DMS153 treated with DMSO at 0.1 percent for 48 hours (cell line): ENCODE measurements around the gene OAS3.
"Not testable (repeated sequence)": the region's sequence is repeated elsewhere in the genome, so short reads cannot be mapped to it uniquely, and the experiment has no call there.

Experiments used
- DNase-seq: peaks from one replicate; lab custom pipeline; 2025; ENCODE audit not compliant: unreplicated experiment; lab: John Stamatoyannopoulos, UW

Gene OAS3

GRCh38 chr12:112950701-112951100 is 12.4 kb downstream of the OAS3 start:
- no peak for DNase-seq

GRCh38 chr12:112957125-112957524 is 18.9 kb downstream of the OAS3 start:
- DNase-seq: not testable (repeated sequence)

- DNase-seq: no peak
These were observed 22.8 kb downstream of the OAS3 start for GRCh38 chr12:112961074-112961473.

GRCh38 chr12:112961536-112961935 is 23.3 kb downstream of the OAS3 start:
- no peak for DNase-seq

- DNase-seq: no peak
These were observed 24.3 kb downstream of the OAS3 start for GRCh38 chr12:112962561-112962960.

GRCh38 chr12:112963227-112963861 is 25.1 kb downstream of the OAS3 start:
- DNase-seq: no peak

DNA sequence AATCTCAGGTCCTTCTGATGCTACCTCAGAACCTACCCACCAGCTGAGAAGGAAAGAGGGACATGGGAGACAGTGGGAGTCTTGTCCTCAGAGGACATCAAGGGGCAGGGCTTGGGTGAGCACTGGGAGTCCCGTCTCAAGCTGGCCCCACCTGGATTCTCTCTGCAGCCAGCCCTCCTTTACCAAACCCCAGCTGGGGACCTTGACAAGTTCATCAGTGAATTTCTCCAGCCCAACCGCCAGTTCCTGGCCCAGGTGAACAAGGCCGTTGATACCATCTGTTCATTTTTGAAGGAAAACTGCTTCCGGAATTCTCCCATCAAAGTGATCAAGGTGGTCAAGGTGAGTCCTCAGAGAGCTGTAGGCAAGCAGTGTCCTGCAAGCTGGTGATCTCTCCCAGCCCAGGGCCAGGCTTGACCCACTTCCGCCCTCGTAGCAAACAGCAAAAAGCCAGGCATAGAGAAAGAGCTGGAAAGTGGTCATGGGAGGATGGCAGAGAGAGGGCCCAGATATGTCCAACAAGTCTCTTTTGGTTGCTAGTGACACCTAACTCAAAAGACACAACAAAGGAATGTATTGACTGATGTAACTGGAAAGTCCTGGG is 25.9 kb downstream of the OAS3 start:
- no peak for DNase-seq

- no peak for DNase-seq
These were observed 26.6 kb downstream of the OAS3 start for GRCh38 chr12:112964915-112965314.

DNA sequence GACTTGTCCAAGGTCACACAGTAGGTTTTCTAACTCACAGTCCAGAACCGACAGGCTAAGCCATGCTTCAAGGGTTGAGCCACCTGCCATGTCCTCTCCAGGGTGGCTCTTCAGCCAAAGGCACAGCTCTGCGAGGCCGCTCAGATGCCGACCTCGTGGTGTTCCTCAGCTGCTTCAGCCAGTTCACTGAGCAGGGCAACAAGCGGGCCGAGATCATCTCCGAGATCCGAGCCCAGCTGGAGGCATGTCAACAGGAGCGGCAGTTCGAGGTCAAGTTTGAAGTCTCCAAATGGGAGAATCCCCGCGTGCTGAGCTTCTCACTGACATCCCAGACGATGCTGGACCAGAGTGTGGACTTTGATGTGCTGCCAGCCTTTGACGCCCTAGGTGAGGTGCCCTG is 27.4 kb downstream of the OAS3 start:
- DNase-seq: no peak

GRCh38 chr12:112967306-112967705 is 29.0 kb downstream of the OAS3 start:
- no peak for DNase-seq

DNA sequence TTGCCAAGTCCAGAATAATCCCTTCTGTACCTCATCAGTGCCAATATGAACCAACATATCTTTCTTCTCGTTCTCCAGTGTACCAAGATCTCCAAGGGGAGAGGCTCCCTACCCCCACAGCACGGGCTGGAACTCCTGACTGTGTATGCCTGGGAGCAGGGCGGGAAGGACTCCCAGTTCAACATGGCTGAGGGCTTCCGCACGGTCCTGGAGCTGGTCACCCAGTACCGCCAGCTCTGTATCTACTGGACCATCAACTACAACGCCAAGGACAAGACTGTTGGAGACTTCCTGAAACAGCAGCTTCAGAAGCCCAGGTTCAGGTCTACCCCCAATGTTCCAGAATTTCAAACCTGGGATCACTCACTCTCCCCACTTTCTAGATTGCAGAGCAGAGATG is 29.6 kb downstream of the OAS3 start:
- DNase-seq: no peak

DNA sequence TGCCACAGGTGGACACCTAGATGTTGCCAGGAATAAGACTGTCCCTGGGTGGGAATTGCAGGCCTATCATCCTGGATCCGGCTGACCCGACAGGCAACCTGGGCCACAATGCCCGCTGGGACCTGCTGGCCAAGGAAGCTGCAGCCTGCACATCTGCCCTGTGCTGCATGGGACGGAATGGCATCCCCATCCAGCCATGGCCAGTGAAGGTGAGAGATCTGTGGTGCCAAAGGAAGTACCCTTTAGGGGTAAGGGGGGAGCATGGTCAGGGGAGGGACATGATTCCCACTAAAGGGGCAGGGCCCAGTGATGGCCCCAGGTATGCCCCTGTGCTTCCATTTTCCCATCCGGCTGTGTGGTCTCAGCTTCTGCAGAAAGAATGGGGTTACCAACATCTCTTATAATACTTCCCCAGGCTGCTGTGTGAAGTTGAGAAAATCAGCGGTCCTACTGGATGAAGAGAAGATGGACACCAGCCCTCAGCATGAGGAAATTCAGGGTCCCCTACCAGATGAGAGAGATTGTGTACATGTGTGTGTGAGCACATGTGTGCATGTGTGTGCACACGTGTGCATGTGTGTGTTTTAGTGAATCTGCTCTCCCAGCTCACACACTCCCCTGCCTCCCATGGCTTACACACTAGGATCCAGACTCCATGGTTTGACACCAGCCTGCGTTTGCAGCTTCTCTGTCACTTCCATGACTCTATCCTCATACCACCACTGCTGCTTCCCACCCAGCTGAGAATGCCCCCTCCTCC is 31.5 kb downstream of the OAS3 start:
- DNase-seq: no peak

DNA sequence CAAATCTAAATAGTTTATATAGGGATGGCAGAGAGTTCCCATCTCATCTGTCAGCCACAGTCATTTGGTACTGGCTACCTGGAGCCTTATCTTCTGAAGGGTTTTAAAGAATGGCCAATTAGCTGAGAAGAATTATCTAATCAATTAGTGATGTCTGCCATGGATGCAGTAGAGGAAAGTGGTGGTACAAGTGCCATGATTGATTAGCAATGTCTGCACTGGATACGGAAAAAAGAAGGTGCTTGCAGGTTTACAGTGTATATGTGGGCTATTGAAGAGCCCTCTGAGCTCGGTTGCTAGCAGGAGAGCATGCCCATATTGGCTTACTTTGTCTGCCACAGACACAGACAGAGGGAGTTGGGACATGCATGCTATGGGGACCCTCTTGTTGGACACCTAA is 32.1 kb downstream of the OAS3 start:
- DNase-seq: no peak

DNA sequence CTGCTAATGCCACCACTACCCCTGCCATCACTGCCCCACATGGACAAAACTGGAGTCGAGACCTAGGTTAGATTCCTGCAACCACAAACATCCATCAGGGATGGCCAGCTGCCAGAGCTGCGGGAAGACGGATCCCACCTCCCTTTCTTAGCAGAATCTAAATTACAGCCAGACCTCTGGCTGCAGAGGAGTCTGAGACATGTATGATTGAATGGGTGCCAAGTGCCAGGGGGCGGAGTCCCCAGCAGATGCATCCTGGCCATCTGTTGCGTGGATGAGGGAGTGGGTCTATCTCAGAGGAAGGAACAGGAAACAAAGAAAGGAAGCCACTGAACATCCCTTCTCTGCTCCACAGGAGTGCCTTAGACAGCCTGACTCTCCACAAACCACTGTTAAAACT is 33.0 kb downstream of the OAS3 start:
- no peak for DNase-seq

- DNase-seq: no peak
These were observed 34.9 kb downstream of the OAS3 start for GRCh38 chr12:112973011-112973735.

DNA sequence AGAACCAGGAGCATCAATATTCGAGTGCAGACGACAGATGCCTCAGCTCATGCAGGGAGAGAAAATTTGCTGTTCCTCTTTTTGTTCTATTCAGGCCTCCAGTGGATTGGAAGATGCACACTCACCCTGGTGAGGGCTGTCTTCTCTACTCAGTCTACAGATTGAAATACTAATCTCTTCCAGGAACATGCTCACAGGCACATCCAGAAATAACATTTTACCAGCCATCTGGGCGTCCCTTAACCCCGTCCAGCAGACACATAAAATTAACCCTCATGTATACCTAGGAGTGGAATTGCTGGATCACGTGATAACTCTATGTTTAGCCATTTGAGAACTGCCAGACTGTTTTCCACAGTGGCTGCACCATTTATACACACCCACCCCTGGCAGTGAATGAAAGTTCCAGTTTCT is 35.6 kb downstream of the OAS3 start:
- DNase-seq: no peak

GRCh38 chr12:112974904-112975303 is 36.6 kb downstream of the OAS3 start:
- no peak for DNase-seq

GRCh38 chr12:112977139-112977538 is 38.9 kb downstream of the OAS3 start:
- no peak for DNase-seq

DNA sequence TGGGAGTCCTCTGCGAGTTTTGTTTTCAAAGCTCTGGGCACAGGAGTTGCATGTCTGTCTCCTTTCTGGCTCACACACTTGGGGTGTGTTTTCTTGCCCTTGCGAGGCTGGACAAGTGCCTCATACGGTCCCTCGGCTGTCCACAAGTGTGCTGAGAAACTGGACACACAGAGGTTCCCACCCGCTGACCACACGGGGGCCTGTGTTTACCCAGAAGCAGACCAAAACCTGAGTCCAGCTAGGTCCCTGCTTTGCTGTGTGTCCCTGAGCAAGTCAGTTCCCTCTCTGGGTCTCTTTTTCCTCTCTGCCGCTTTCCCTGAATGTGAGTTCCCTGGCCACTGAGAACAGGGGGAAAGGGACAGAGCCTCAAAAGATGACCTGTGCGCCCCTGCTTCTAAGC is 39.4 kb downstream of the OAS3 start:
- DNase-seq: no peak

- DNase-seq: no peak
These were observed 40.1 kb downstream of the OAS3 start, which contains the start of gene OAS2 for GRCh38 chr12:112978163-112979040. OAS2 (plus strand) TSS chr12:112978519; CDS start chr12:112978609, 90 bp downstream.
